Measurements from ENCODE around the gene RGS3.

- TF ChIP-seq, protein P1, sequence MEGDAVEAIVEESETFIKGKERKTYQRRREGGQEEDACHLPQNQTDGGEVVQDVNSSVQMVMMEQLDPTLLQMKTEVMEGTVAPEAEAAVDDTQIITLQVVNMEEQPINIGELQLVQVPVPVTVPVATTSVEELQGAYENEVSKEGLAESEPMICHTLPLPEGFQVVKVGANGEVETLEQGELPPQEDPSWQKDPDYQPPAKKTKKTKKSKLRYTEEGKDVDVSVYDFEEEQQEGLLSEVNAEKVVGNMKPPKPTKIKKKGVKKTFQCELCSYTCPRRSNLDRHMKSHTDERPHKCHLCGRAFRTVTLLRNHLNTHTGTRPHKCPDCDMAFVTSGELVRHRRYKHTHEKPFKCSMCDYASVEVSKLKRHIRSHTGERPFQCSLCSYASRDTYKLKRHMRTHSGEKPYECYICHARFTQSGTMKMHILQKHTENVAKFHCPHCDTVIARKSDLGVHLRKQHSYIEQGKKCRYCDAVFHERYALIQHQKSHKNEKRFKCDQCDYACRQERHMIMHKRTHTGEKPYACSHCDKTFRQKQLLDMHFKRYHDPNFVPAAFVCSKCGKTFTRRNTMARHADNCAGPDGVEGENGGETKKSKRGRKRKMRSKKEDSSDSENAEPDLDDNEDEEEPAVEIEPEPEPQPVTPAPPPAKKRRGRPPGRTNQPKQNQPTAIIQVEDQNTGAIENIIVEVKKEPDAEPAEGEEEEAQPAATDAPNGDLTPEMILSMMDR (IDR thresholded peaks at IDR 0.05) = no peak
- TF ChIP-seq POLR2AphosphoS5 (IDR thresholded peaks at IDR 0.05) = no peak
- TF ChIP-seq POLR2A (IDR thresholded peaks at IDR 0.05) = no peak
- TF ChIP-seq EP300 (IDR thresholded peaks at IDR 0.05) = no peak
These were observed 64.6 kb downstream of the RGS3 start for GRCh38 chr9:113528088-113528487.

Data from gastroesophageal sphincter (tissue), 3 donors.